ENCODE measurements around the gene TCERG1L. TPM values are rescaled to one million over a fixed set of nuclear protein-coding genes. Genes with fewer than 3 reads are reported as not detected.

The TCERG1L gene
- total and polyA plus RNA-seq, 2 experiments from 2014 or later, result 0.47 to 0.73 TPM

GRCh38 chr10:131144196-131144595 lies 167.3 kb downstream of the TCERG1L start:
- no peaks in the 10 kb centered on the region for H4K20me1 ChIP-seq (ENCODE audit: insufficient read depth, poor library complexity, severe bottlenecking)
- no peaks in the 10 kb centered on the region for H3K79me2 ChIP-seq
- H3K27ac ChIP-seq, result no peak overlapping the region
- DNase-seq (ENCODE audit: low spot score), result no peak
- no peak overlapping the region for H2AFZ ChIP-seq
- TF ChIP-seq, protein P1, sequence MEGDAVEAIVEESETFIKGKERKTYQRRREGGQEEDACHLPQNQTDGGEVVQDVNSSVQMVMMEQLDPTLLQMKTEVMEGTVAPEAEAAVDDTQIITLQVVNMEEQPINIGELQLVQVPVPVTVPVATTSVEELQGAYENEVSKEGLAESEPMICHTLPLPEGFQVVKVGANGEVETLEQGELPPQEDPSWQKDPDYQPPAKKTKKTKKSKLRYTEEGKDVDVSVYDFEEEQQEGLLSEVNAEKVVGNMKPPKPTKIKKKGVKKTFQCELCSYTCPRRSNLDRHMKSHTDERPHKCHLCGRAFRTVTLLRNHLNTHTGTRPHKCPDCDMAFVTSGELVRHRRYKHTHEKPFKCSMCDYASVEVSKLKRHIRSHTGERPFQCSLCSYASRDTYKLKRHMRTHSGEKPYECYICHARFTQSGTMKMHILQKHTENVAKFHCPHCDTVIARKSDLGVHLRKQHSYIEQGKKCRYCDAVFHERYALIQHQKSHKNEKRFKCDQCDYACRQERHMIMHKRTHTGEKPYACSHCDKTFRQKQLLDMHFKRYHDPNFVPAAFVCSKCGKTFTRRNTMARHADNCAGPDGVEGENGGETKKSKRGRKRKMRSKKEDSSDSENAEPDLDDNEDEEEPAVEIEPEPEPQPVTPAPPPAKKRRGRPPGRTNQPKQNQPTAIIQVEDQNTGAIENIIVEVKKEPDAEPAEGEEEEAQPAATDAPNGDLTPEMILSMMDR (IDR thresholded peaks at IDR 0.05; ENCODE audit: poor library complexity), result no peak
- TF ChIP-seq EZH2 (IDR thresholded peaks at IDR 0.05; ENCODE audit: borderline replicate concordance), result no peak
- TF ChIP-seq EZH2phosphoT487 (IDR thresholded peaks at IDR 0.05; ENCODE audit: low read depth, severe bottlenecking, unreplicated experiment), result no peak
- H3K27me3 ChIP-seq, result peaks cover 7% of the 10 kb centered on the region
- H3K4me1 ChIP-seq (ENCODE audit: insufficient read depth), result no peaks in the 10 kb centered on the region
- H3K4me2 ChIP-seq, result no peak overlapping the region
- H3K9me3 ChIP-seq (ENCODE audit: low read depth), result no peaks in the 10 kb centered on the region
- H3K4me3 ChIP-seq, result no peak overlapping the region
- H3K9me2 ChIP-seq (replicated peaks; ENCODE audit: insufficient read depth), result no peaks in the 10 kb centered on the region
- no peaks in the 10 kb centered on the region for H3K36me3 ChIP-seq (replicated peaks; ENCODE audit: insufficient read depth, low read depth)
- 79% methylated on average over 13 of the region's 13 CpGs for WGBS (ENCODE audit: low lambda C conversion rate, missing lambda C conversion rate)

DNA sequence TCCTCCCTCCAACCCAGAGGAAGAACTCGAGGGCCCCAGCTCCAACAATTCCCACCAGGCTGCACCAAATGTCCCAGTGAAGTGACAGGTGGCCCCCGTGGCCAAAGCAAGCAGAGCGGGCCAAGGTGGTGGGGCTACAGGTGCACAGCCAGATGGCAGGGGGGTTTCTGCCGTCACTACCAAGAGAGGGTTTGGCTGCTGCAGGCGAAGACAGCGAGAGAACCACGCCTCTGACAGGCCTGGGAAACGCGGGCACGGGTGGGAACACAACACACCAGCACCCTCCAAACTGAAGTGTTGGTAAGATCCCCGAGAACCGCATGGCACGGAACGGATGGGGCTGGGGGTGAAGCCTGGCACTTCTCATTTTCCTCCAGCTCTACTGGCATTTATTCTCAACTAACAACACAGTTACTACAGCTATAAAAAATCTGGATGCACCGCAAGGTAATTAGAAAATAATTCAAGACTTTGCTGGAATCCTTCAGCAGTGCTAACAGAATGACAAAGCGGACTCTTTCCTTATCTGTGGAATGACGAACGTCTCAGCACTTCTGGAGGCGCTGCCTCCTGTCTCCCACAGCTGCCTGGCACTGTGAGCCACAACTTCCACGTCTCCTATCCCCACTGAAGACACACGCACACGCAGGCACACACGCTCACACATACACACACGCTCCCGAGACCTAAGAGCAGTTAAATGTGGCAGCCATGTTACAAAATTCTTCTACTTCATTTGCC lies 167.9 kb downstream of the TCERG1L start:
- no peaks in the 10 kb centered on the region for H3K9me2 ChIP-seq (replicated peaks; ENCODE audit: insufficient read depth)
- H3K4me2 ChIP-seq, result no peak overlapping the region
- no peaks in the 10 kb centered on the region for H3K36me3 ChIP-seq (replicated peaks; ENCODE audit: insufficient read depth, low read depth)
- no peak for DNase-seq (ENCODE audit: low spot score)
- no peak overlapping the region for H3K27ac ChIP-seq
- H3K9me3 ChIP-seq (ENCODE audit: low read depth), result no peaks in the 10 kb centered on the region
- no peaks in the 10 kb centered on the region for H3K79me2 ChIP-seq
- H3K27me3 ChIP-seq, result peaks cover 7% of the 10 kb centered on the region
- whole genome bisulfite sequencing (ENCODE audit: low lambda C conversion rate, missing lambda C conversion rate), result 84% methylated on average over 25 of the region's 25 CpGs
- TF ChIP-seq EZH2phosphoT487 (IDR thresholded peaks at IDR 0.05; ENCODE audit: low read depth, severe bottlenecking, unreplicated experiment), result no peak
- no peak for TF ChIP-seq EZH2 (IDR thresholded peaks at IDR 0.05; ENCODE audit: borderline replicate concordance)
- TF ChIP-seq, protein P1 (IDR thresholded peaks at IDR 0.05; ENCODE audit: poor library complexity), result no peak
- H3K4me1 ChIP-seq (ENCODE audit: insufficient read depth), result no peaks in the 10 kb centered on the region
- no peak overlapping the region for H3K4me3 ChIP-seq
- no peak overlapping the region for H2AFZ ChIP-seq
- H4K20me1 ChIP-seq (ENCODE audit: insufficient read depth, poor library complexity, severe bottlenecking), result no peaks in the 10 kb centered on the region

GRCh38 chr10:131142517-131143380 lies 168.8 kb downstream of the TCERG1L start:
- Histone ChIP-seq H3K4me1 (ENCODE audit: insufficient read depth) (no peaks in the 10 kb centered on the region), H2AFZ (no peak overlapping the region), H3K36me3 (replicated peaks; ENCODE audit: insufficient read depth, low read depth) (no peaks in the 10 kb centered on the region), H3K27ac (no peak overlapping the region), H3K4me3 (no peak overlapping the region), H3K27me3 (peaks cover 7% of the 10 kb centered on the region), H3K9me3 (ENCODE audit: low read depth) (no peaks in the 10 kb centered on the region), H3K79me2 (no peaks in the 10 kb centered on the region), H3K9me2 (replicated peaks; ENCODE audit: insufficient read depth) (no peaks in the 10 kb centered on the region), H4K20me1 (ENCODE audit: insufficient read depth, poor library complexity, severe bottlenecking) (no peaks in the 10 kb centered on the region), H3K4me2 (no peak overlapping the region)
- TF ChIP-seq EZH2 (IDR thresholded peaks at IDR 0.05; ENCODE audit: borderline replicate concordance) (no peak), EZH2phosphoT487 (IDR thresholded peaks at IDR 0.05; ENCODE audit: low read depth, severe bottlenecking, unreplicated experiment) (no peak)
- TF ChIP-seq, protein P1 (IDR thresholded peaks at IDR 0.05; ENCODE audit: poor library complexity), result no peak
- WGBS (ENCODE audit: low lambda C conversion rate, missing lambda C conversion rate), result 77% methylated on average over 18 of the region's 18 CpGs
- no peak for DNase-seq (ENCODE audit: low spot score)
